Measurements from ENCODE around the gene ADGRL3.
"Not testable (repeated sequence)": the region's sequence is repeated elsewhere in the genome, so short reads cannot be mapped to it uniquely, and the experiment has no call there.

ADGRL3 gene

GRCh38 chr4:61571761-61572559 is 371.8 kb downstream of the ADGRL3 start:
- no peak for DNase-seq

- DNase-seq: no peak
Observed at GRCh38 chr4:61575796-61576195, 375.7 kb downstream of the ADGRL3 start.

- DNase-seq: no peak
Observed at GRCh38 chr4:61579786-61580185, 379.7 kb downstream of the ADGRL3 start.

- DNase-seq: no peak
Observed at GRCh38 chr4:61580721-61581377, 380.7 kb downstream of the ADGRL3 start.

GRCh38 chr4:61583696-61584095 is 383.6 kb downstream of the ADGRL3 start:
- no peak for DNase-seq

GRCh38 chr4:61588621-61589402 is 388.7 kb downstream of the ADGRL3 start:
- DNase-seq: no peak

- no peak for DNase-seq
Observed at GRCh38 chr4:61590881-61591280, 390.8 kb downstream of the ADGRL3 start.

GRCh38 chr4:61596606-61597340 is 396.6 kb downstream of the ADGRL3 start:
- DNase-seq: no peak

- DNase-seq: no peak
Observed at GRCh38 chr4:61603086-61603485, 403.0 kb downstream of the ADGRL3 start.

- DNase-seq: no peak
Observed at GRCh38 chr4:61604054-61604453, 403.9 kb downstream of the ADGRL3 start.

GRCh38 chr4:61605984-61606383 is 405.9 kb downstream of the ADGRL3 start:
- no peak for DNase-seq

- DNase-seq: no peak
Observed at GRCh38 chr4:61614231-61614630, 414.1 kb downstream of the ADGRL3 start.

- no peak for DNase-seq
Observed at GRCh38 chr4:61619528-61619927, 419.4 kb downstream of the ADGRL3 start.

GRCh38 chr4:61628282-61628681 is 428.2 kb downstream of the ADGRL3 start:
- no peak for DNase-seq

GRCh38 chr4:61628727-61629126 is 428.6 kb downstream of the ADGRL3 start:
- no peak for DNase-seq

- no peak for DNase-seq
Observed at GRCh38 chr4:61630548-61630947, 430.4 kb downstream of the ADGRL3 start.

- no peak for DNase-seq
Observed at GRCh38 chr4:61638591-61638990, 438.5 kb downstream of the ADGRL3 start.

- not testable (repeated sequence) for DNase-seq
Observed at GRCh38 chr4:61646746-61647350, 446.7 kb downstream of the ADGRL3 start.

GRCh38 chr4:61648264-61648663 is 448.1 kb downstream of the ADGRL3 start:
- no peak for DNase-seq

- no peak for DNase-seq
Observed at GRCh38 chr4:61657016-61657415, 456.9 kb downstream of the ADGRL3 start.

- no peak for DNase-seq
Observed at GRCh38 chr4:61661960-61662359, 461.8 kb downstream of the ADGRL3 start.

GRCh38 chr4:61662362-61662761 is 462.2 kb downstream of the ADGRL3 start:
- no peak for DNase-seq

GRCh38 chr4:61663310-61663709 is 463.2 kb downstream of the ADGRL3 start:
- no peak for DNase-seq
